ENCODE results near the gene ERICH6.

- TF ChIP-seq, protein P1, sequence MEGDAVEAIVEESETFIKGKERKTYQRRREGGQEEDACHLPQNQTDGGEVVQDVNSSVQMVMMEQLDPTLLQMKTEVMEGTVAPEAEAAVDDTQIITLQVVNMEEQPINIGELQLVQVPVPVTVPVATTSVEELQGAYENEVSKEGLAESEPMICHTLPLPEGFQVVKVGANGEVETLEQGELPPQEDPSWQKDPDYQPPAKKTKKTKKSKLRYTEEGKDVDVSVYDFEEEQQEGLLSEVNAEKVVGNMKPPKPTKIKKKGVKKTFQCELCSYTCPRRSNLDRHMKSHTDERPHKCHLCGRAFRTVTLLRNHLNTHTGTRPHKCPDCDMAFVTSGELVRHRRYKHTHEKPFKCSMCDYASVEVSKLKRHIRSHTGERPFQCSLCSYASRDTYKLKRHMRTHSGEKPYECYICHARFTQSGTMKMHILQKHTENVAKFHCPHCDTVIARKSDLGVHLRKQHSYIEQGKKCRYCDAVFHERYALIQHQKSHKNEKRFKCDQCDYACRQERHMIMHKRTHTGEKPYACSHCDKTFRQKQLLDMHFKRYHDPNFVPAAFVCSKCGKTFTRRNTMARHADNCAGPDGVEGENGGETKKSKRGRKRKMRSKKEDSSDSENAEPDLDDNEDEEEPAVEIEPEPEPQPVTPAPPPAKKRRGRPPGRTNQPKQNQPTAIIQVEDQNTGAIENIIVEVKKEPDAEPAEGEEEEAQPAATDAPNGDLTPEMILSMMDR (IDR thresholded peaks at IDR 0.05; ENCODE audit: low read depth, low read length), result no peak
- no peak for TF ChIP-seq EZH2phosphoT487 (IDR thresholded peaks at IDR 0.05; ENCODE audit: low read depth)
Measured at GRCh38 chr3:150680562-150680961, 23.2 kb downstream of the ERICH6 start.

Measured in OCI-LY3 (cell line).